Gastroesophageal sphincter (tissue), 3 donors: ENCODE results near the gene ABI3BP.

ENCODE experiments used
- CTCF ChIP-seq, 4 experiments: fragments of 200-600 bp in 2 of 4; fragments of 450-650 bp in 2 of 4; sonication (generic) in 1 of 4; IDR thresholded peaks; one replicate each; pipeline ENCODE4 v1.5.1; 2017 to 2019; ENCODE audit warnings: antibody characterized with exemption in 4 of 4, mild to moderate bottlenecking in 2 of 4, moderate library complexity in 2 of 4
- POLR2A ChIP-seq, 2 donors: fragments of 450-650 bp; IDR thresholded peaks; one replicate each; pipeline ENCODE4 v1.6.1; 2017; ENCODE audit warnings: antibody characterized with exemption in 2 of 2, mild to moderate bottlenecking in 2 of 2, moderate library complexity in 1 of 2

- TF ChIP-seq CTCF (IDR thresholded peaks at IDR 0.05), result no peak
- no peak for TF ChIP-seq POLR2A (IDR thresholded peaks at IDR 0.05)
Observed at GRCh38 chr3:100856821-100857220, 136.4 kb downstream of the ABI3BP start.
